GM19397 (cell line): ENCODE data around the gene OR2L8.

Experiments used
- ATAC-seq: cut with Tn5 transposase; IDR thresholded peaks from one replicate; pipeline ENCODE4 v1.9.1; 2021; ENCODE audit warnings: mild to moderate bottlenecking, moderate library complexity; ENCODE audit not compliant: unreplicated experiment

OR2L8 gene, protein sequence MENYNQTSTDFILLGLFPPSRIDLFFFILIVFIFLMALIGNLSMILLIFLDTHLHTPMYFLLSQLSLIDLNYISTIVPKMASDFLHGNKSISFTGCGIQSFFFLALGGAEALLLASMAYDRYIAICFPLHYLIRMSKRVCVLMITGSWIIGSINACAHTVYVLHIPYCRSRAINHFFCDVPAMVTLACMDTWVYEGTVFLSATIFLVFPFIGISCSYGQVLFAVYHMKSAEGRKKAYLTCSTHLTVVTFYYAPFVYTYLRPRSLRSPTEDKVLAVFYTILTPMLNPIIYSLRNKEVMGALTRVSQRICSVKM

DNA sequence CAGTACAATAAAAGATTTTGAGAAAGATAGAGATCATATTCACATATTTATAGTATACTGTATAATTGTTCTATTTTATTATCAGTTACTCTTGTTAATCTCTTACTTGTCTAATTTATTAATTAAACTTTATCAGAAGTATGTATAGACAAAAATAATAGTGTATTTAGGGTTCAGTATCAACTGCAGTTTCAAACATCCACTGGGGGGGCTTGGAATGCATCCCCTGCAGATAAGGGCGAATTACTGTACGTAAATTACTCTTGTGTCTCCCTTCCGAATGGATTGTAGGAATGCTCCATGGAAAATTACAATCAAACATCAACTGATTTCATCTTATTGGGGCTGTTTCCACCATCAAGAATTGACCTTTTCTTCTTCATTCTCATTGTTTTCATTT, at the start of gene OR2L8:
Gene OR2L8, plus strand, starts transcription at position 301 of the 400 bp plus-strand sequence. Its CDS starts 0 bp downstream, at position 301.
- no peak for ATAC-seq

DNA sequence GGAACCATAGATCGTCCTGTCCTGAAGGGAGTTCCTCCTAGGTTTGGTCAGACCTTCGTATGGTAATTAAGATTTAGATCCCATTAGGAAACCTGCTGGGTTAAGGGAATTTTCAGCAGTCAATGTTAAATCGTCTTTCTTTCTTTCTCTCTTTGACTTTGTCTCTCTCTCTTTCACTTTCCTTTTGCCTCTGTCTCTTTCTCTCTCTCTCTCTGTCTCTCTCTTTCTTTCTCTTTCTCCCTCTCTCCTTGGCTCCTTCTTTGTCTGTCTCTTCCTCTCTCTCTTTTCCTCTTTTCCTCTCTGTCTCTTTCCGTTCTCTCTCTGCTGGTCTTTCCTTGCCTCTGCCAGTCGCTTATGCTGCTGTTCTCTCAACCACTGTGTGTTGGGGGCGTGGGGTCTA, 44.5 kb upstream of the OR2L8 start:
- no peak for ATAC-seq

DNA sequence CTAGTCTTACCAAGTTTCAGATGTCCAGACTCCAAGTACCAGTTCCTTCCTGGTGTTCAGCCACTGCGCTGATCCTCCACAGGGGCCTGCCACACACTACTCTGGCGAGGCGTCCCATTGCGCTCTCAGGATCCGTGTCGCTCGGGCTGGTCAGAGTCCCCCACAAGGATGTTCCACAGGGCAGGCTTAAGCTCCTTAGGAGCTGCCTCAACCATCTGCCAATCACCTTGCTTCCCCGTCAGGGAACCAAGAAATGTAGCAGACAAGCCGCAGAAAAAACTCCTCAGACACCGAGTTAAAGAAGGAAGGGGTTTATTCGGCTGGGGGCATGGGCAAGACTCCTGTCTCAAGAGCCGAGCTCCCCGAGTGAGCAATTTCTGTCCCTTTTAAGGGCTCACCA, 43.5 kb upstream of the OR2L8 start:
- no peak for ATAC-seq

DNA sequence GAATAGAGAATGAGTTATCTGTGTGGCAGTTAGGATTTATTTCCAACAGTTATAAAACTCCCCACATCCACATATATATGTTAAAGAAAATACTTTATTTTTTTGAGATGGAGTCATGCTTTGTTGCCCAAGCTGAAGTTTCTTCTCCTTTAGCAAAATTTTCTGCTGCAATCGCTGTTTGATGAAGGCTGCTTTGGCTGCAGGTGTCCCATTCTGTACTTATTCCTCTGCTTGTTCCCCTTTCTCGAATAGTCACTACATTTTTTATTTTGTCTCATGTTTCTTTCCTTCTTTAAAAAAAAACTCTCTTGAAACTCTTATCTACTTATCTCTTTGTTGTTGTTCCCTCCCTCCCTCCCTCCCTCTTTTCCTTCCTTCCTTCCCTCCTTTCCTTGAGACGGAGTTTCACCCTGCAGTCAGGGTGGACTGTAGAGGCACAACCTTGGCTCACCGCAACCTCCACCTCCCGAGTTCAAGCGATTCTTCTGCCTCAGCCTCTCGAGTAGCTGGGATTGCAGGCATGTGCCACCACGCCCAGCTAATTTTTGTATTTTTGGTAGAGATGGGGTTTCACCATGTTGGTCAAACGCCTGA, 42.7 kb upstream of the OR2L8 start:
- no peak for ATAC-seq

DNA sequence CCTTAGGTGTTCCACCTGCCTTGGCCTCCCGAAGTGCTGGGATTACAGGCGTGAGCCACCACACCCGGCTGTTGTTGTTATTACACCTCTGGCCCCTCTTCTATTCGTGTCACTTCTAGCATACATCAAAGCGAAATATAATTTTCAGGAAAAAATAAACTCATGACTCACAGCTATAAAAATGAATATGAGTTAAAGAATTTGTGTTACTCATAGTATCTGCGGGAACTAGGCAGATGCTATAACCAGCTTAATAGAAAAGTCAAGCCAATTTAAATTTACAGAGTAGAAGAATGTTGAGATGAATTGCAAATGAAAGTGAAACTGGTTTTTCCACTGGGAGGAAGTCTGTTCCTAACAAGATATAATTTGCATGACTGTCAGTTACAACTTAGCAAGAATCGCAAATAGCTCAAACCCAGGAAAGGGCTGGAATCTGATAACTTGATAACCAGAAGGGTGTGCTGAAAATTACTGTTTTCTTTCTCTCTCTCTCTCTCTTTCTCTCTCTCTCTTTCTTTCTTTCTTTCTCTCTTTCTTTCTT, 42.1 kb upstream of the OR2L8 start:
- ATAC-seq, result no peak

DNA sequence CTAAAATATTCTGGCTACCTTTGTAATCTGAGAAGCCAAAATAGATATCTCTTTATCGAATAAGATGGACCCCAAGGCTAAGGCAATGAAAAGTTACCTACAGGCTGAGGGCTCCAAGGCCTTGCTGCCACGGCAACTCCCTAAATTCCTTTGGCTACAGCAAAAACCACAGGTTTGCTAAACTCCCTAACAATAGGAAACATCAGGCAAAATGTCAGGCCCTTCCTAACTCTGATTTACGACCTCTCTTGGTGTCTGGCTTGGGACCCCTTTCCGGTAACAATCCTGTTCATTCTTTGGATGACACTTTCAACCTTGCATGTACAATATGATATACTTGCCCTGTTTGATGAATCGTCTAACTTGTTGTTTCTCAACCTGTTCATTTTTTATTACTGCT, 39.9 kb upstream of the OR2L8 start:
- ATAC-seq, result no peak

DNA sequence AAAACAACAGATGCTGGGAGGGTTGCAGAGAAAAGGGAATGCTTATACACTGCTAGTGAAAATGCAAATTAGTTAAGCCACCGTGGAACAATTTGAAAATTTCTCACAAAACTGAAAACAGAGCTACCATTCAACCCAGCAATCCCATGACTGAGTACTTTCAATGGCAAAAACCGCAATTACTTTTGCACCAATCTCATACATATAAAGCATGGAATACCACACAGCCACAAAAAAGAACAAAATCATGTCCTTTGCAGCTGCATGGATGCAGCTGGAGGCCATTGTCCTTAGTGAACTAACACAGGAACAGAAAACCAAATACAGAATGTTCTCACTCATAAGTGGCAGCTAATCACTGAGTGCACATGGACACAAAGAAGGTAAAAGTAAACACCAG, 34.9 kb upstream of the OR2L8 start:
- ATAC-seq, result no peak

DNA sequence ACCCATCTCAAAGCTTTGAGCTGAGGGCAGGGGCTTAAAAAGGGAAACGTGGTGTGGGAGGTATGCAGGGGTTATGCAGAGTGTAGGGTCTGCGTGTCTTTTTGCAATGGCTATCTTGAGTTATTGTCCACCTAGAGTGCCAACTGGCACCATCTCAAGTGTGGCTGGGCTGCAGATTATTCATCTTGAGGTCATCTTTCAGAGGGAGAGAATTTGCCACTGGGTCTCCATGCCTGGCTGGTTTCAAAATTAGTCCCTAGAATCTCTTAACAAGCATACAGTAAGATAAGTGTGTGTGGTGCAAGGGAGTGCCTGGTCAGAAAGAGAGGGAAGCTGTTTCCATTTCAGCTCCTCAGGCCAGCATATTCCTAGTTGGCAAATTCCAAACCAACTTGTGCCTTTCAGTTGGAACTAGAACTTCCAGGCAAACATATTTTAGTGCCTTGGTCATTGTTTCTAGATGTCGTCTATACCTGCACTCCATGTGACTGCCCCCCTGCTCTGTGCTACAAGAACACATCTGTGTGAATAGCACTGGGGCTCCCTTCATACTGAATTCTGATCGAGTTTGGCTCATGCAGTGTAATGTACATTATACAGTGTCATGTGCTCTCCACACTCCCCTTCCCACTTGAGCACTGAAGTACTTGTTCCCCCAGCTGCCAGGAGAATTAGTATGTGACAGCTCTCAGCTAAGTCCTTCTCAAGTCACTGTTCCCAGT, 33.6 kb upstream of the OR2L8 start:
- no peak for ATAC-seq

DNA sequence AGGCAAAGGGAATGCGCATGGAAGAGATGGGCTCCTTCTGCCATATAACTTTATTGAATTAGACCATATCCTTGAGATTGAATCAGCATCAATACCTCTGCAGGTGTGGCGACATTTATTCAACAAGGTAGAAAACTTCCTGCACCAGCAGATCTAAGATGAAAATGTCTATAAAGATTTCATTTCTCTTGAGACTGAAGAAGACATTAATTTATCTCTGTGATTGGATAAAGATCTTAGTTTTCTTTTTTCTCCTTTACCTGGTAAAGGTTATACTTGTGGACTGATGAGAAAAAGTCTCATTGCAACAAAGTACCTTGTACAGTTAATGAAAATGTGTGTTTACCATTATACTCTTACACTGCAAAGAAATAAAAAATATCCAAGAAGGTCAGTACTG, 28.7 kb upstream of the OR2L8 start, which contains the start of gene OR2T8:
Gene OR2T8, plus strand, starts transcription at position 301 of the 400 bp plus-strand sequence. CDS start 766 bp downstream, outside the sequence.
- ATAC-seq, result no peak

DNA sequence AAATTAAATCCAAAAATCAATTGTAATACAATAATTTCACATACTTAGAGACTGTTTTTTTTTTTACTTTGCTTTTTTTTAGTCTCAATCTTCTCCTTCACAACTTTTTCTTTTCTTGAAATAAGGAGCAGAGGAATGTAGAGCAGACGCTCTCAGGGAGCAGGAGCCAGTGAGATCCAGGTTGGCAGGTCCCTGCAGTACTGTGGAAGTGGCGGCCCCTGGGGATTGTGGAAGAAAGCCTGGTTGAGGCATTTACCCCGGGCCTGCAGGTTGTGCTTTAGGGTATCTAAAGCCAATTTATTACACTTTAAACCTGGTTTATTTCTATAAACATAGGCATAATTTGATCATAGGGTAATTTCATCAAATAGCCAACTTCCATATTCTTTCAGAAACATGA, 24.7 kb upstream of the OR2L8 start:
- no peak for ATAC-seq

DNA sequence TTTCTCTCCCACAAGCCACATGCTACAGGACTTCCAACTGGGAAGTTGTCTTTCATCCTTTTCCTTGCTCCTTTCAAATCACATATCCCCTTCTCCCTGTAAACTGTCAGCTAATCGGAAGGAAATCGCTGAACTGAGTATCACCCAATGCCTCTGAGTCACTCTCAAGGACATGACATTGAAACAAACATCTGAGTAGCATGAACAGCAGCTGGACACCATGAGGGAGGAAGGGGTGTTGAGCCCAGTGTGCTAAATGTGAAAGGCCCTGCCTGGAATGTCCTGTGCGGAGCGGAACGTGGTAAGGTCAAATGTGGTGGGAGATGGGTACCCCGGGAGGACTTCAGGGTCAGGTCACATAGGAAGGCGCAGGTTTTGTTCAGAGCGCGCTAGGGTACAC, 23.8 kb upstream of the OR2L8 start, which contains the start of gene OR2AJ1:
Gene OR2AJ1, plus strand, starts transcription at position 22 of the 400 bp plus-strand sequence. CDS start 8,880 bp downstream, outside the sequence.
- ATAC-seq, result no peak

DNA sequence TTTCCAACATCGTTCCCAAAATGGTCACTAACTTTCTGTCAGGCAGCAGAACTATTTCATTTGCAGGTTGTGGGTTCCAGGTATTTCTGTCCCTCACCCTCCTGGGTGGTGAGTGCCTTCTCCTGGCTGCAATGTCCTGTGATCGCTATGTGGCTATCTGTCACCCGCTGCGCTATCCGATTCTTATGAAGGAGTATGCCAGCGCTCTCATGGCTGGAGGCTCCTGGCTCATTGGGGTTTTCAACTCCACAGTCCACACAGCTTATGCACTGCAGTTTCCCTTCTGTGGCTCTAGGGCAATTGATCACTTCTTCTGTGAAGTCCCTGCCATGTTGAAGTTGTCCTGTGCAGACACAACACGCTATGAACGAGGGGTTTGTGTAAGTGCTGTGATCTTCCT, 14.7 kb upstream of the OR2L8 start:
- ATAC-seq, result no peak

DNA sequence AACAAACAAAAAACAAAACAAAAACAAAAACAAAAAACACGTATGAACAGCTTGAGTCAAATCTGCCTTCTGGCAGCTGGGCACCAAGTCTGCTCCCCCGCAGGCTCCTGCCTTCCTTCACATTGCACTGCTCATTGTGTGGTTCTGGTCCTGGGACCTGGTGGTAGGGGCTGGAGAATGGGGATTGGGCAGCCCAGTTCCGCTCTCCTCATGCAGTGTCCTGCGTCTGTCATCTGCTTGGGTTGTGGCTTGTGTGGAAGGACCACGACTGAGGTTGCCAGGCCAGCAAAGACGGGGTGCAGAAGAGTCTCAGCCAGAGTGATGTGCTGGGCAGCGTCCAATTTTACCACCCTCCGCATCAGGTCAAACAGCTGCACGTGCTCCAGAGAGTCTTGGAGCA, 12.9 kb upstream of the OR2L8 start:
- no peak for ATAC-seq

DNA sequence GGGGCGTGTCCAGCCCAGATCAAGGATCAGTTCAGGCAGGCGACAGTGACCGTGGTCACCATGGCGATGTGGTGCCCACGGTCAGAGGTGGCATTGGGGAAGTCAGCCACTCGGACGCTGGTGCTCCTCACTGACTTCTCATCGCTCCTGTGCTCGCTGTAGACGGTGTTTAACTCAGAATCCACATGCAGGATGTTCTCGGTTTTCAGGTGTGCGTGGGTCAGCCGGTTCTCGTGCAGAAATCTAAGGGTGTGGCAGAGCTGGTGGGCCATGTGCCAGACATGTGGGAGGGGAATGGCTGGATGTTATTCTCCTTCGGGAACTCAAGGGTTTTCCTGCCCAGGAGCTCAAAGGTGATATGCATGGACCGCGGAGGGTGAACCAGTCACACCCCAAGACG, 12.2 kb upstream of the OR2L8 start:
- ATAC-seq, result no peak

DNA sequence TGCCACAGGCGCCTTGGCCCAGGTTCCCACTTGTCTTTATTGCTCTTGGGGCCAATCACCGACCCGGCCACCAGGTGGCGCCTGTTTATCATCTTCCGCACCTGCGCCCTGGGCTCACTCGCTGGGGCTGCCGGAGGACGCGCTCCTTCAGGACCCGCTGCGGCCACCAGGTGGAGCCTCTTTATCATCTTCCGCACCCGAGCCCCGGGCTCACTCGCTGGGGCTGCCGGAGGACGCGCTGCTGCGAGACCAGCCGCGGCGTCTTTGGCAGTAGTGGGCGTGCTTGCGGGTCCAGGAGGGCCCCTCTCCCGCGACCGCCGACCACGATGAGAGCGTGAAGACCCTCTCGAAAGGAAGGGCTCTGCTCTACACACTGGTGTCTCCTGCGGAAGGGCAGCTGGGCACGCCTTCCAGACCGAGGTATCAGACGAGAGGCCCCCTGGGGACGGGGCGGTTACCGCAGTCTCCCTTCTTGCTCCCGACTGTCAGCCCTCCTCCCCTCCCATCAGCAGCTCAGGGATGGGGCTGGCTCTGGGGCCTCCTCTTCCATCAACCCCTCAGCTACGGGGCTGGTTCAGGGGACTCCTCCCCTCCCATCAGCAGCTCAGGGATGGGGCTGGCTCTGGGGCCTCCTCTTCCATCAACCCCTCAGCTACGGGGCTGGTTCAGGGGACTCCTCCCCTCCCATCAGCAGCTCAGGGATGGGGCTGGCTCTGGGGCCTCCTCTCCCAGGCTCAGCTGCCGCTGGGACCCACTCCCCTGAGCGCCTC, 11.5 kb upstream of the OR2L8 start:
- peak; percentile 100 for ATAC-seq

DNA sequence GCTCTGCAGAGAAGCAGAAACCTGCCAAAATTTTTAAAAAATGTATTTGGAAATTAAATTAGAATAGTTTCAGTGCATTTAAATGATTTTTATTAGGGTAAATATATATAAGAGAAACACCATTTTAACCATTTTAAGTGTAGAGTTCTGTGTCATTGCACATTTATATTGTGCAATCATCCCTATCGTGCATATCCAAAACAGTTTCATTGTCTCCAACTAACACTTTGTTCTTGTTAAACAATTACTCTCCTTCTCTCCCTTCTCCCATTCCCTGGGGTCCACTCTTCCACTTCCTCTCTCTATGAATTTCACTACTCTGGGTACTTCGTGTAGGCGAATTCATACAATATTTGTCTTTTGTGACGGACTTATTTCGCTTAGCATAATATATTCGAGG, 6.0 kb upstream of the OR2L8 start:
- ATAC-seq, result no peak

DNA sequence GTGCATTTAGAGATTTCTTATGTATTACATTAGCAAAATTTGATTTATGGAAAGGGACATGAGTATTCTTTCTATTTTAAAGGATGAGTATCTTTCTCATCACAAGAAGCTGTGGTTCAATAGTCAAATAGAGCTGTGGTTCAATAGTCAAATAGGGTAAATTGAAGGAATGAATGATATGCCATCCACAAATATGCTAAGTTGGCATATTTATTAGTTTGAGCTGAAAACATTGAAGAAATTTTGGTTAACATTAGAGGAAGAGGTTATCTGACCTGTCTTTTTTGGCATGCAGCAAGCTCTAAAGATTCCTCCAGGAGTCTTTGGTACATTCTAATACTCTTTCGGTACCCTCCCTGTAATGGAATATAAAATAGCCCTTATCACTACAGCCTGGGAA, 4.8 kb downstream of the OR2L8 start:
- no peak for ATAC-seq

DNA sequence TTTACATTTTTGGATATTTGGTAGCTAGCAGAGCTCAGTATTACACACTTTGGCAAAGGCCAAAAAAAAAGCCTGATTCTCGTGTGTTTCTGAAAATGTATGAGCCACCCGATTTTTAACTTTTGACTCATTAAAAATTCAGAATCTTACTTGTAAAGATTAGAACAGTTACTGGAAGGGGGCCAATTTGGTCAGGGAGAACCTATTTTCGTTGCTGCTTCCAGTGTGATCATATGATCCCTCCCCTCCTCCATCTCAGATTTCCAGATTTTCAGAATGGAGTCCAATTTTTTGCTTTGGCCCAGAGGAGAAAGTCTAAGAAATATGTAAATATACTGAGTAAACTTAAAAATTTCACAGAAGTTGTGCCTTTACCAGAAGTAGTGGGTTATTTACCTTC, 13.1 kb downstream of the OR2L8 start:
- no peak for ATAC-seq

DNA sequence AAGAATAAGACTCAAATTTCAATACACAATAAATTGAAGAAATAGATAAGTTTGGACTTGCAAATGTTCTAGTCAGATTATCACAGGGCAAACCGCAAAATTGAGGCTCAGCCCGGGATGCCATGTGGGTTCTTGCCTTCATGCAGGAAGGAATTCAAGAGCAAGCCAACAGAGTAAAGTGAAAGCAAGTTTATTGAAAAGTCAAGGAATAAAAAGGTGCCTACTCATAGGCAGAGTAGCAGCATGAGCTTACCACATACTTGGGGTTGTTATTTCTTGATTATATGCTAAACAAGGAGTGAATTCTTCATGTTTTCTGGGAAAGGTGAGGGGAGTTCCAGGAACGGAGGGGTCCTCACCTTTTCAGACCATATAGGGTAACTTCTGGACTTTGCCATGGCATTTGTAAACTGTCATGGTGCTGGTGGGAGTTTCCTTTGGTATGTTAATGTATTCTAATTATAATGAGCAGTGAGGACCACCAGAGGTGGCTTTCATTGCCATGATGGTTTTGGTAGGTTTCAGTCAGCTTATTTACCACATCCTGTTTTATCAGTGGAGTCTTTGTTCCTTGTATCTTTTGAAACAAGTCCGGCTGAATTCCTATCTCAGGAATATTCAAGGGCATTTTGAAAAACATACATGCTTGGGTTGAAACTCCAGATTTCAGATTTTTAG, 14.4 kb downstream of the OR2L8 start:
- ATAC-seq, result no peak

DNA sequence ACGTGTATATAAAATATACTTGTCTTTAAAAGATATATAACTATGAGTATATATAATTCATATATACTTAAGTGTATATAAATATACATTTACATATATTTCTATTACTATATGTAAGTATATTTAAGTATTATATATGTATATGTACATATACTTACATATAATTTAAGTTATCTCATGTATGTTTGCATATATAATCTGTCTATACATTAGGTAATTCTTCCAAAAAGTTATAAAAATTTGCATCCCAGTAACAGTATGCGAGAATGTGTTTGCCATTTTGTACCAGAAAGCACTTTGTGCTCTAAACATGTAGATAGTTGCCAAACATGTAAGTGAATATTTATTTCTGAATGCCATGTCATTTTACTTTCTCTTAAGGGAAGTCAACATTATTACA, 16.3 kb downstream of the OR2L8 start, which contains the start of gene OR2AK2:
Gene OR2AK2, plus strand, starts transcription at position 301 of the 400 bp plus-strand sequence. CDS start 144 bp downstream, outside the sequence.
- no peak for ATAC-seq
